HCT116 (cell line): ENCODE data around the gene OTOP2.

Experiments used
- CTCF ChIP-seq, 3 experiments: fragments of 200-600 bp in 1 of 3; sonication (generic) in 1 of 3; IDR thresholded peaks in 2 of 3; conservative IDR thresholded peaks in 1 of 3; 2 replicates each; pipeline ENCODE4 v1.5.1; 2012 to 2017; ENCODE audit warnings: low read depth in 2 of 3, low read length in 2 of 3, antibody characterized with exemption in 1 of 3, borderline replicate concordance in 1 of 3, control low read depth in 1 of 3, mild to moderate bottlenecking in 1 of 3, mixed read lengths in 1 of 3, mixed run types in 1 of 3, moderate library complexity in 1 of 3; ENCODE audit not compliant: insufficient read depth in 1 of 3
- EZH2 ChIP-seq: fragments of 200-600 bp; sonication (generic); IDR thresholded peaks from 2 replicates; pipeline ENCODE4 v1.6.1; 2017; ENCODE audit warnings: antibody characterized with exemption, mixed run types
- POLR2A ChIP-seq: IDR thresholded peaks from 2 replicates; pipeline ENCODE4 v1.7.0; 2011; ENCODE audit warnings: borderline replicate concordance; ENCODE audit not compliant: insufficient read depth, insufficient read length; ENCODE audit errors: extremely low read depth
- POLR2AphosphoS5 ChIP-seq: IDR thresholded peaks from 2 replicates; pipeline ENCODE4 v1.6.1; 2011; ENCODE audit warnings: mild to moderate bottlenecking, low read depth, low read length, moderate library complexity
- RAD21 ChIP-seq: IDR thresholded peaks from 2 replicates; pipeline ENCODE4 v1.6.1; 2012; ENCODE audit warnings: low read depth, mild to moderate bottlenecking
- SP1 ChIP-seq: IDR thresholded peaks from 2 replicates; pipeline ENCODE4 v1.6.1; 2012; ENCODE audit warnings: low read depth

- no peak for TF ChIP-seq EZH2
- TF ChIP-seq CTCF (IDR thresholded peaks at IDR 0.05 in 2 of 3, conservative IDR thresholded peaks at IDR 0.05 in 1 of 3; ENCODE audit: borderline replicate concordance in 1 of 3, insufficient read depth in 1 of 3, low read depth in 2 of 3, low read length in 2 of 3): no peak
- TF ChIP-seq SP1: no peak
- TF ChIP-seq POLR2A: no peak
- no peak for TF ChIP-seq RAD21
- no peak for TF ChIP-seq POLR2AphosphoS5
Measured at GRCh38 chr17:74903671-74904070, 20.4 kb upstream of the OTOP2 start.
